ENCODE results near the gene CD200R1L. TPM values are rescaled to one million over a fixed set of nuclear protein-coding genes. Genes with fewer than 3 reads are reported as not detected.
A peak's percentile ranks its signal among the peaks of the same experiment; 100 is the strongest.
"Not testable (repeated sequence)": the region's sequence is repeated elsewhere in the genome, so short reads cannot be mapped to it uniquely, and the experiment has no call there.

Gene CD200R1L
- total RNA-seq, 1 experiment from 2014 or later, result not detected

DNA sequence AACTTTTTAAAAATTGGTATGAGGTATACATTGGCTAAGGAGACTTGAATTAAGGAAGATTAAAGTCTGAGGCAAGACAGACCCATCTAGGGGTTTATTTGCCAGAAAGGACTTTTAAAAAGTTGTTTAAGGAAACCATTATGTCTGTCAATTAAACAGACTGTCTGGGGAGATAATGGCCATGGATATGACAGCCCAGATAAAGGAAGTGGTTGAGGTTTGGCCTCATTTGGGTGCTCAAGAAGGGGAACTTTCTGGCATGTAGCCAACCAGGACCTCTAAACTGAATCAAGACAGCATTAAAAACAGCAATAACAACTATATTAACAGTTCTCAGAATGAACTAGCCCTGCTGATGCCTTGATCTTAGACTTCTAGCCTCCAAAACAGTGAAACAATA, 9.9 kb upstream of the CD200R1L start:
- no peak overlapping the region for H3K4me3 ChIP-seq
- H3K27ac ChIP-seq, result no peak overlapping the region
- no peak for DNase-seq (ENCODE audit: low read depth in 1 of 2, low spot score in 2 of 2)
- H3K27me3 ChIP-seq (replicated peaks), result no peaks in the 10 kb centered on the region
- H3K9me3 ChIP-seq (replicated peaks), result no peaks in the 10 kb centered on the region
- H3K4me1 ChIP-seq (replicated peaks), result no peaks in the 10 kb centered on the region
- H3K36me3 ChIP-seq, result no peaks in the 10 kb centered on the region

GRCh38 chr3:112855883-112856282, 9.2 kb upstream of the CD200R1L start:
- no peak overlapping the region for H3K27ac ChIP-seq

DNA sequence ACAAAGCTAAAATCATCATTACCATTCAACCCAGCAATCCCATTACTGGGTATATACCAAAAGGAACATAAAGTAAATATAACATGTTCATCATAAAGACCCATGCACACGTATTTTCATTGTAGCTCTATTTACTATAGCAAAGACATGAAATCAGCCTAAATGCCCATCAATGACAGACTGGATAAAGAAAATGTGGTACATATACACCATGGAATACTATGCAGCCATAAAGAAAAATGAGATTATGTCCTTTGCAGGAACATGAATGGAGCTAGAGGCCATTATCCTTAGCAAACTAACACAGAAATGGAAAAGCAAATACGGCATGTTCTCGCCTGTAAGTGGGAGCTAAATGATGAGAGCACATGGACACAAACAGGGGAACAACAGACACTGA, 8.4 kb upstream of the CD200R1L start:
- DNase-seq (ENCODE audit: low read depth in 1 of 2, low spot score in 2 of 2); H3K27ac ChIP-seq; H3K36me3 ChIP-seq; H3K4me1 ChIP-seq (replicated peaks); H3K27me3 ChIP-seq (replicated peaks); H3K4me3 ChIP-seq; H3K9me3 ChIP-seq (replicated peaks): not testable (repeated sequence)

More at GRCh38 chr3:112855883-112856282, 9.2 kb upstream of the CD200R1L start:
- no peak for DNase-seq (ENCODE audit: low read depth in 1 of 2, low spot score in 2 of 2)
- Histone ChIP-seq H3K4me1 (replicated peaks) (no peaks in the 10 kb centered on the region), H3K27me3 (replicated peaks) (no peaks in the 10 kb centered on the region), H3K9me3 (replicated peaks) (no peaks in the 10 kb centered on the region), H3K36me3 (no peaks in the 10 kb centered on the region), H3K4me3 (no peak overlapping the region)

- Histone ChIP-seq H3K27me3 (replicated peaks) (no peaks in the 10 kb centered on the region), H3K9me3 (replicated peaks) (no peaks in the 10 kb centered on the region), H3K4me1 (replicated peaks) (no peaks in the 10 kb centered on the region), H3K4me3 (no peak overlapping the region), H3K27ac (no peak overlapping the region), H3K36me3 (no peaks in the 10 kb centered on the region)
- no peak for DNase-seq (ENCODE audit: low read depth in 1 of 2, low spot score in 2 of 2)
Observed at GRCh38 chr3:112848196-112848595, 1.5 kb upstream of the CD200R1L start.

- Histone ChIP-seq H3K27me3 (replicated peaks) (no peaks in the 10 kb centered on the region), H3K4me3 (no peak overlapping the region), H3K9me3 (replicated peaks) (no peaks in the 10 kb centered on the region), H3K4me1 (replicated peaks) (no peaks in the 10 kb centered on the region), H3K27ac (no peak overlapping the region), H3K36me3 (no peaks in the 10 kb centered on the region)
- DNase-seq (ENCODE audit: low read depth in 1 of 2, low spot score in 2 of 2), result no peak
Observed at GRCh38 chr3:112847692-112848091, 1.0 kb upstream of the CD200R1L start.

GRCh38 chr3:112845772-112846171, 892 bp downstream of the CD200R1L start:
- H3K4me3 ChIP-seq, result no peak overlapping the region
- no peak overlapping the region for H3K27ac ChIP-seq
- H3K36me3 ChIP-seq, result no peaks in the 10 kb centered on the region
- H3K9me3 ChIP-seq (replicated peaks), result no peaks in the 10 kb centered on the region
- H3K4me1 ChIP-seq (replicated peaks), result no peaks in the 10 kb centered on the region
- H3K27me3 ChIP-seq (replicated peaks), result no peaks in the 10 kb centered on the region
- DNase-seq (ENCODE audit: low read depth in 1 of 2, low spot score in 2 of 2), result no peak

- Histone ChIP-seq H3K9me3 (replicated peaks) (no peaks in the 10 kb centered on the region), H3K36me3 (no peaks in the 10 kb centered on the region), H3K27ac (no peak overlapping the region), H3K27me3 (replicated peaks) (no peaks in the 10 kb centered on the region), H3K4me1 (replicated peaks) (no peaks in the 10 kb centered on the region), H3K4me3 (no peak overlapping the region)
- no peak for DNase-seq (ENCODE audit: low read depth in 1 of 2, low spot score in 2 of 2)
Observed at GRCh38 chr3:112829046-112829445, 17.6 kb downstream of the CD200R1L start.

GRCh38 chr3:112822064-112823055, 24.3 kb downstream of the CD200R1L start:
- DNase-seq (ENCODE audit: low read depth in 1 of 2, low spot score in 2 of 2), result peak in 1 of 2 experiments; percentile 4
- Histone ChIP-seq H3K36me3 (no peaks in the 10 kb centered on the region), H3K4me3 (no peak overlapping the region), H3K4me1 (replicated peaks) (peaks cover 11% of the 10 kb centered on the region; the same call in 1 of the 2 replicates), H3K27me3 (replicated peaks) (no peaks in the 10 kb centered on the region), H3K9me3 (replicated peaks) (no peaks in the 10 kb centered on the region), H3K27ac (no peak overlapping the region)

DNA sequence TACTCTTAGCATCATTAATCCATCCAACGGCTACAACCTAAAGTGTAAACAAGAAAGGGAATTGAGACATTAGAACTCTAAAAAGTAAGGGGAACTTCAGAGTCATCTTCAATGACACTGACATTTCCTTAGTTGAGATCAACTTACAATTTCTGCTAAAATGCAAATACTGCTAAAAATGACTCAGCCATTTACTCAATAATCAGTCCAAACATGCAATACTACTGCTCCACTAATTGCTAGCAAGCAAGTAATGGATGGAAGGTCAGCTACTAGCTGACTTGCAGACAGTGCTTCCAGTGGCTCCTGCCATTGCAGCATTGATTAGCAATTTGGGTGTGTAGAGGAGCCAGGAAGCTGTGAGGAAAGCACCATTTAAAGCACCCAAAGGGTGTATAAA, 28.4 kb downstream of the CD200R1L start:
- H3K36me3 ChIP-seq, result no peaks in the 10 kb centered on the region
- H3K4me3 ChIP-seq, result no peak overlapping the region
- no peak overlapping the region for H3K27ac ChIP-seq
- H3K27me3 ChIP-seq (replicated peaks), result no peaks in the 10 kb centered on the region
- H3K9me3 ChIP-seq (replicated peaks), result no peaks in the 10 kb centered on the region
- DNase-seq (ENCODE audit: low read depth in 1 of 2, low spot score in 2 of 2), result no peak
- peaks cover 16% of the 10 kb centered on the region; the same call in 1 of the 2 replicates for H3K4me1 ChIP-seq (replicated peaks)

- no peaks in the 10 kb centered on the region for H3K36me3 ChIP-seq
- H3K9me3 ChIP-seq (replicated peaks), result no peaks in the 10 kb centered on the region
- H3K4me1 ChIP-seq (replicated peaks), result peaks cover 12% of the 10 kb centered on the region; the same call in 1 of the 2 replicates
- H3K27me3 ChIP-seq (replicated peaks), result no peaks in the 10 kb centered on the region
- no peak for DNase-seq (ENCODE audit: low read depth in 1 of 2, low spot score in 2 of 2)
- no peak overlapping the region for H3K4me3 ChIP-seq
- H3K27ac ChIP-seq, result no peak overlapping the region
Observed at GRCh38 chr3:112817797-112818196, 28.9 kb downstream of the CD200R1L start.

DNA sequence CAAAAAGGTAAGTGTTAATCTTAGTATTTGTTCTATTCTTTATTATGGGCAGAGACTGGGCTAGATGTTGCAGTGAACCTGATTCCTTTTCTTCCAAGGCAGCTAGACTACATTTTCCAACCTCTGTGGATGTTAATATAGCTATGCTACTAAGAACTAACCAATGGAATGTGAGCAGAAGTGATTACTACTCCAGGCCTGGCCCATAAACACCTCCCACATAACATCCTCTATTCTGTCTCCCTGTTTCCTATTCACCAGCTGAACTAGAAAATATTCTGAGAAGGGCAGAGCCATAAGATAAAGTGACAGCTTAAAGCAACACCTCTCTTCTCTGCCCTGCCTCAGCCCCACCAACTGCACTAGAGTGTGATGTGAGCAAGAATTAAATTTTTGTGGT, 29.4 kb downstream of the CD200R1L start:
- no peak for DNase-seq (ENCODE audit: low read depth in 1 of 2, low spot score in 2 of 2)
- Histone ChIP-seq H3K9me3 (replicated peaks) (no peaks in the 10 kb centered on the region), H3K4me1 (replicated peaks) (peaks cover 7% of the 10 kb centered on the region; the same call in 1 of the 2 replicates), H3K27ac (no peak overlapping the region), H3K4me3 (no peak overlapping the region), H3K36me3 (no peaks in the 10 kb centered on the region), H3K27me3 (replicated peaks) (no peaks in the 10 kb centered on the region)

DNA sequence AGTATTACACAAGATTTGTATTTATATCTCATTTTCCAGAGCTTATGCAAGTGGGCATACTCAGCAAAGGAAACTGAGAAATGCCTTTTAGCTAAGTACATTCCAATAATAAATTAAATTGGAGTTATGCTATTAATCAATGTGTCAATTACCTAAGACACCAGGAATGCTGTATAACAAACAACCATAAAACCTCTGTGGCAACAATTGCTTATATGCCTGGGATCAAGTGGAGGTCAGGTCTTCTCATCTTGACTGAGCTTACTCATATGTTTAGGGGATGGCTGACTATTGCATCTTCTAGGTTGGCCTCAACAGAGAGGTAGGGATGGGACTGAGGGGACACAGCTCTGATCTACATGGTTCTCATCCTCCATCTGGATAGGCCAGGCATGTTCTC, 30.7 kb downstream of the CD200R1L start:
- H3K4me3 ChIP-seq, result no peak overlapping the region
- H3K4me1 ChIP-seq (replicated peaks), result peaks cover 5% of the 10 kb centered on the region; the same call in 1 of the 2 replicates
- H3K27me3 ChIP-seq (replicated peaks), result no peaks in the 10 kb centered on the region
- no peaks in the 10 kb centered on the region for H3K9me3 ChIP-seq (replicated peaks)
- no peak overlapping the region for H3K27ac ChIP-seq
- DNase-seq (ENCODE audit: low read depth in 1 of 2, low spot score in 2 of 2), result no peak
- no peaks in the 10 kb centered on the region for H3K36me3 ChIP-seq

GRCh38 chr3:112814266-112814665, 32.4 kb downstream of the CD200R1L start:
- Histone ChIP-seq H3K4me3 (no peak overlapping the region), H3K4me1 (replicated peaks) (peaks cover 5% of the 10 kb centered on the region; the same call in 1 of the 2 replicates), H3K27me3 (replicated peaks) (no peaks in the 10 kb centered on the region), H3K27ac (no peak overlapping the region), H3K36me3 (no peaks in the 10 kb centered on the region), H3K9me3 (replicated peaks) (no peaks in the 10 kb centered on the region)
- peak in 1 of 2 experiments; percentile 19 for DNase-seq (ENCODE audit: low read depth in 1 of 2, low spot score in 2 of 2)

DNA sequence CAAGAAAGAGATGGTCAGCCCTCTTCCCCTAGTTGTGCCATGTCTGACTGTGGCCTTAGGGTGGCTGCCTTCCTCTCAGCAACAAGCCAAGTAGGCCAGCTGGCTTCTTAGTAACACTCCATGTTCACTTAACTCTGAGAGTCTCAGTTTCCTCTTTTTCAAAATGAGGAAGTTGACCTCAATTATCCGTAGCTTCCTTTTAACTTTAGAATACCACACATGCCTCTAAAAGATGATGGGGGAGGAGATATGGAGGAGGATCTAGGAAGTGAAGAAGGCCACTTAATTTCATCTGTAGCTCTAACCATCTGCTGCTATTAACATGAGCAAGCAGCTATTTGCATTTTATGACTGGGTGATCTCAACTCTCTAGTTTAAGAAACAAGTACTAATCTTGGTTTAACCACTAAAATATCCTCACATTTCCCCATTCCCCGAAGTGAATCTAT, 32.9 kb downstream of the CD200R1L start:
- Histone ChIP-seq H3K4me1 (replicated peaks) (peaks cover 5% of the 10 kb centered on the region; the same call in 1 of the 2 replicates), H3K9me3 (replicated peaks) (no peaks in the 10 kb centered on the region)
- DNase-seq (ENCODE audit: low read depth in 1 of 2, low spot score in 2 of 2), result no peak

More for the DNA sequence above, 32.9 kb downstream of the CD200R1L start:
- no peaks in the 10 kb centered on the region for H3K36me3 ChIP-seq
- H3K27ac ChIP-seq, result no peak overlapping the region
- H3K4me3 ChIP-seq, result no peak overlapping the region
- no peaks in the 10 kb centered on the region for H3K27me3 ChIP-seq (replicated peaks)
